GM10847 (cell line): ENCODE data around the gene FAAP100.

Experiments
- POLR2A ChIP-seq: IDR thresholded peaks from 2 replicates; pipeline ENCODE4 v1.6.1; 2011; ENCODE audit not compliant: insufficient read length; ENCODE audit errors: extremely low read depth

The FAAP100 gene

DNA sequence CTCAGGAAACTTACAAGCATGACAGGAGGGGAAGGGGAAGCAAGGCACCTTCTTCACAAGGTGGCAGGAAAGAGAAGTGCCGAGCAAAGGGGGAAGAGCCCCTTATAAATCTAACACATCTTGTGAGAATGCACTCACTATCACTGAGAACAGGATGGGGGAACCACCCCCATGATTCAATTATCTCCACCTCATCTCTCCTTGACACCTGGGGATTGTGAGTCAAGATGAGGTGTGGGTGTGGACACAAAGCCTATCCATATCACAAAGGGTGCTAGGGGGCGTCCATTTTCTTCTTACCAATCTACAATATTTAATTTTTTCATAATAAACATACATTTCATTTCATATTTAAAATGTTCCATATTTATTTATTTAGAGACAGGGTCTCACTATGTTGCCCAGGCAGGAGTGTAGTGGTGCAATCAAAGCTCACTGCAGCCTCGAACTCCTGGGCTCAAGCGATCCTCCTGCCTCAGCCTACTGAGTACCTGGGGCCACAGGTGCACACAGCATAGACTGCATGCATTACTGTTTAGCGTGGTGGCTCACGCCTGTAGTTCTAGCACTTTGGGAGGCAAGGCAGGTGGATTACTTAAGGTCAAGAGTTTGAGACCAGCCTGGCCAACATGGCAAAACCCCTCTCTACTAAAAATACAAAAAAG is 26.5 kb upstream of the FAAP100 start:
- TF ChIP-seq POLR2A: no peak

DNA sequence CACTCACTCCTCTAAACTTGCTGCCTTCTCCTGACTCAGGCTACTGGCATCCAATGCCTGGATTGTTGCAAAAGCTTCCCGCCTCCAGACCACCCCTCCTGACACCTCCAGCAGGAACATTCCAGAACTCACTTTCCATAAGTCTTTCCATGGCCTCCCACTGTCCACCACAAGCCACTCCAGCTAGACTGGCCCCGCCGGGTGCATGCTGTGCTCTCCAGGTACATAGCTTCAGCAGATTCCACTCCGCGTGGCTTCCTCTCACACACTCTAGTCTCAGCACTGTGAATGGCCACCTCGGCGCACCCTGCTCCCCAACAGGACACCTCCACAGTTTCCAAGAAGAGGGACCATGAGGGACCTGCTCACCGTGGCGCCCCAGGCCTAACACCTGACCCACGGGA is 25.9 kb upstream of the FAAP100 start:
- TF ChIP-seq POLR2A: no peak

DNA sequence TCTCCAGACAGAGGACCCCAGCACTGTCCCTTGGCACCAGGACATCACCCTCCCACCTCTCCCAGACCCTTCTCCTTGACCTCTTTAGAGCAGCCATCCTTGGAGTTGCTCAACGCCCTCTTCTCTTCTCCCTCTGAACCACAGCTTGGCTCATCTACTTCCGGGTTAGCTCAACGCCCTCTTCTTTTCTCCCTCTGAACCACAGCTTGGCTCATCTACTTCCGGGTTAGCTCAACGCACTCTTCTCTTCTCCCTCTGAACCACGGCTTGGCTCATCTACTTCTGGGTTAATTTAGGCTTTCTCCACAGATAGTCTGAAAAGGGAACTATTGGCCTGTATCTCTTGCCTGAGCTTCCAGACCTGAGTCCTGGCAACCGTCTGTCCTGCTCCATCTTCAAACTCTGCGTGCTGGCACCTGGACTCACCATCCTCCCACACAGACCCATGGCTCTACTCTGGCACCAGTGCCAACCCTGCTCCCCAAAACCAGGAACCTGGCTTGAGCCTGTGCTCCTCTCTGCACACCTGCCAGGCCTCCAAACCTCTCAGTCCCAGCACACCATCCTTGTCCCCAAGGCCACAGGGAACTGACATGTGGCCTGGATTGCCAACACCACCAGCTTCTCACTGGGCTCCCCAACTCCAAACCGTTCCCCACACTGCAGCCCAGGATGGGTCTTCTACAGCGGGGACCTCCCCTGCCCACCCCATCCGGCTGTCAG is 25.3 kb upstream of the FAAP100 start:
- TF ChIP-seq POLR2A: no peak

DNA sequence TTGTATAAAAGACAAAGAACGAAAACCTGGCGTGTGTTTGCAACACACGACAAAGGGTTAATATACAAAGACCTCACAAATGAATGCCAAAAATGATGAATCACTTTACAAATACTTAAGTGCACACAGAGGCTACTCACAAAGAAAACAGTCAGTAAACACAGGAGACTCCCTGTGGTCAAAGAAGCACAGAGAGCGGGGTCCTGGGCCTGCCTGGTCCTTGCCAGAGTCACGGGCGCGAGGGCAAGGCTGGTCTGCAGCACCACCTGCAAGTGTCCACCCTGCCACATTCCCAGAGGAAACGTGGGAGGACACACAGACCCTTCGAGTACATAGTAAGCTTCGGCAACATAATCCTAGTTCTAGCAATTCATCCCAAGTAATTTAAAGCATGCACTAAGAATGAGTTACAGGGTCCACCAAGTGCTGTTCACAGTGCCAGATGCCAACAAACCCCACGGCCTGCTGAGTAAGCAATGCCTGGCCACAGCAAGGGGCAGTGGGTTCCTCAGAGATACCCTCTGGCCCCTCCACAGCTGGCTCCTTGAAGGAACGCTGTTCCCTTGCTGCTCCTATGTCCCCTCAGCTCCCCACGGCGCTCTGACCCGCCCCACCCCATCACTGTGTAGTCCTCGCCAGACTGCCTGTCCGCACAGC is 24.6 kb upstream of the FAAP100 start:
- TF ChIP-seq POLR2A: no peak

DNA sequence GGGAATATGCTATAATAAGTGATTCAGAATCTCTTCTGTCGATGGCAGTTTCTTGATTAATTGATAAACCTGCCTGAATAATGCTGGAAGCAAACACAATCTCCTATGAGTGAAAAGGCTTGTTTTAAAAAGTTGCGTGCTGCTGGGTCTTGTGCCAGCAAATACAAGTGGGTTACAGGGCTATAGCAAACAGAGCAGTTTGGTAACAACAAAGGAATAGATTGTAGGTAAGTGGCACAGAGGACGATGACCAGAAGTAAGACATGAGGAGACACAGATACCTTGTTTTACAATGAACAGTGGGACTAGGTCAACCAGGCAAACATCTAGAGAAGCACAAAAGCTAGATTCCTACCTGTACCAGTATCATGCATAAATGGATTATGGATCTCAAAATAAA is 23.7 kb upstream of the FAAP100 start:
- TF ChIP-seq POLR2A: no peak

DNA sequence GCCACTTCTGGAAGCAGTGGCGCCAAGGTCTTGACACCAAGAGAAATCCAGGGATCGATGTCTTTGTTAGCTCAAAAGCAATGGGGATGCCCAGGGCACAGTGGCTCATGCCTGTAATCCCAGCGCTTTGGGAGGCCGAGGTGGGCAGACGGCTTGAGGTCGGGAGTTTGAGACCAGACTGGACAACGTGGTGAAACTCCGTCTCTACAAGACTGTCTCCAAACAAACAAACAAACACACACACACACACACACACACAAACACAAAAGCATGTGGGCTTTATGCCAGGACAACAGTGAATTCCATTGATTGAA is 22.4 kb upstream of the FAAP100 start:
- TF ChIP-seq POLR2A: no peak

DNA sequence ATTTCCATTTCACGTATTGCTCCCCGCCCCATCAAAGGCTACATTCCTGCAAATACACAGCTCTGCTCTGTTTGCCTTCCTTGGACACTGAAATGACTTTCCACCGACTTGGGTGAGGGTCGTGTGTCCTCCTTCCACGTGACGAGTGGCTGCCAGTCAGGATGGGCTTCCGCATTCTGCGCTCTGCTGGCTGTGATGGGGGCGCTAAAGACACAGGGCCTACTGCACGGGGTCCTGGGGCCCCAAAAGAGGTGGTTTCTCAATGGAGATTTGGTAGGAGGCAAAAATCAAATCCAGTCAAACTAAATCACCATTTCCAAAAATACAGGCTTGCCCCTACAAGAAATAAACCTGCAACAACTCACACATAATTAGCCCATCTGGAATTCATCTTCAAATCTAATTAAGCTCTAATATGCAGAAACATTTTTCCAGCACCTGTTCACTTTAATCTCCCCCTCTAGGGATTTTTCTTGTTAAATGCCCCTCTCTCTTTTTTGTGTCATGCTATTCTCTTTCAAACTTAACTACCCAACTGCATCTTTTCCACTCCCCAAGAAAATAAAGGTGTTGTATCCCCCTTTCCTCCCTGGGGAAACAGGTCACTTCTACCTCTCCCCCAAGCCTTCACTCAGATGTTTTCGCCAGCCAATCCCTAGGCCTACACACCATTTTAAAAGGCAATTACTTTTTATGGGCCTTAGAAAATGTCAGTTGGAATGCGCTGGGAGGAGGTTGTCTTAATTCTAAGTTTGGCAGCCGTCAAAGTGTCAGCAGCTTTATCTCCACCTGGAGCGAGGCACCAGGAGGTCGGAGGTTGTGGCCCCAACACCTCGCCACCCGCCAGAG is 21.9 kb upstream of the FAAP100 start:
- TF ChIP-seq POLR2A: no peak

DNA sequence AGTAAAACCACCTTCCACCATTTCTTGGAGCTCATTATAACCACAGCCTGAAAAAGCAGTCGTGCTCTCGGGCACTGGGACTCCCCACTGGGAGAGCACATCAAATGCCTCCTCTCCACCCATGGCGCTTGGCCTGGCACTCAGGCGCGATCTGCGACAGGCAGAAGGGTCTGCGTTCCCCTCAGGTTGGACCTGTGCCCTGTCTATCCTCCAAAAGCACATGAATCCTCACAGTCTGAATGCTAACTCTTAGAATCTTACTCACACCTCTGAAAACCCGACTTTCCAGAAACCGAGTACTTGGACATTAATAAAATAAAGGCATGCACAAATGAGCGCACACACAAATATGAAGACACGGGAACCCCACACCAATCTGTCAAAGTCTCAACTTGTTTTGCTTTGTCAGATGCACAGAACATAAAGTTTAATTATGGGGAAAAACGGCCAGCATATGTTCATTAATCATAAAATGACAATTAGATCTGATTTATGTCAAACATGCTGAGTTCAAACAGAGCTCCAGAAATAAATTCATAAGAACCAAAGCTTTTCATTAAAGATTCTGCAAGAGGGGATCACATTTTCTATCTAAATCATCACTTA is 20.5 kb upstream of the FAAP100 start:
- no peak for TF ChIP-seq POLR2A

DNA sequence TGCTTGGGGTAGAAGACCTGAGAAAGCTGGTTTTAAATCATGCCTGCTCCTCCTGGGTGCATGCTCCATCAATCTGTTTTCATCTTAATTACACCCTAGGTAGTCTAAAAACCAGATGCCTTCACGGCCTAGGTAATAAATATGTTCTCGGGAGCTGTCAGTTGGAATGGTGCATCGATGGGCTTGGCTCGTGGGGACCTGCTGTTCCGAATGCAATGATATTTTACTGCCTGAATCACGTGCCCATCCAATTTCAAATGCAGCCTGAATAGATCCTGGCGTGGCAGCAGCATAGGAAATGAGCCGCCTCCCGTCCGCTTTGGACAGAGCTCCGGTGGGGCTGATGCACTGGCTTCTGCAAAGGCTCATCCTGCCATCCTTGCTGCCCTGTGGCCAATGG is 18.8 kb upstream of the FAAP100 start:
- no peak for TF ChIP-seq POLR2A

DNA sequence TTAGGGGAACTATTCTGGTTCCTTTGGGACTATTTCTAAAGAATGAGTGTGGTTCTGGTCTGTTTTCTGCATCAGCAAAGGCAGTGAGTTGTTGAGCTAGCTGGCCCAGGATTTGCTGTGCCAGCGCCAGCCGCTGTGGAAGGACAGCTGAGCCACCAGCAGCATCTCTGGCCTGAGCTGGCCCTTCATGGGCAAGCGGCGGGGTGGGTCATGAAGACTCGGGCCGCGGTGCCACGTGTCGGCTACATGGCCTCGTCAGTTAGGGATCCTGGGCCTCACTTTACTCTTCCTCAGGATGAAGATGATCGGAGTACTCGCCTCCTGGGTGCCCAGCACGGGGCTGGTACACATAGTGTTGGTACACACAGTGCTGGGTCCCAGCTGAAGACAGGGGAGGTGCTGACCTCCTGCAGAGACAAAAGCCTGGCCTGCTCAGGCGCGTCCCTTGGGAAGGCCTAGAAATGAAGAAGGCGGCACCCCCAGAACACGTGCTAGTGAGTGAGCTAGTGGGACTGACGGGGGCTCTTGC is 17.9 kb upstream of the FAAP100 start:
- no peak for TF ChIP-seq POLR2A

DNA sequence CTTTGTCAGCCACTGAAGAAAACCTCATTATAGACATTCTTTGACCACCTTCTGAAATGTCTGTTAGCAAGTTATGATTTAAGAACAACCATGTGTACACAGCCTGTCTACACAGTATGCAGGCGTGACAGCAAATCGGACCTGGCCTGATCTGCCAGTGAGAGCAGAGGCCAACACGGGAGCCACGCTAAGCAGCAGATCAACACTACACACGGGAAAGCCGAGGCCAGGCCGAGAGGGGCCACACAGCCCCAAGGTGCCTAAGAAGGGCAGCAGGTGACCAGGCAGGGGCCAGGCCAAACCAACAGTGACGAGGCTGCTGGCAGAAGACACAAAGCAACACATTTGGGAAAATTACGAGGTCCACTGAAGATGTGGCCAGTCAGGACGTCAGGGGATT is 16.3 kb upstream of the FAAP100 start:
- no peak for TF ChIP-seq POLR2A

DNA sequence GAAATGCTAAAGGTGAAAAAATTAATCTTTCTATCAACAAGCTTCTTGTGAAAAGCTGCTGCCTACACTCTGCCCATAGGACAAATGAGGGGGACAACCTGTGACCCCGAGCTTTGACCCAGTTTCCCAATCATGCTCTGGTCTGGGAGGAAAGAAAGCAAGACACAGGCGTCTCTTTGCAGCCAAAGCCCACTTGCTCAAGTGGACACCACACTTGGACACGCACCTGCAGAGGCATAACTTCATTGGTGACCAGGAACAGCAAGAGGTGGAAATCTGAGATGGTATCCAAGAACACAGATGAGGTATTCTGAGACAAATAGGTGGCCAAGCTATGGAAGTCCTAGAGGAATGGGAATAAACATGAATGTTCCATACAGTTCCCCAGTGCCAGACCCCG is 15.0 kb upstream of the FAAP100 start:
- no peak for TF ChIP-seq POLR2A

DNA sequence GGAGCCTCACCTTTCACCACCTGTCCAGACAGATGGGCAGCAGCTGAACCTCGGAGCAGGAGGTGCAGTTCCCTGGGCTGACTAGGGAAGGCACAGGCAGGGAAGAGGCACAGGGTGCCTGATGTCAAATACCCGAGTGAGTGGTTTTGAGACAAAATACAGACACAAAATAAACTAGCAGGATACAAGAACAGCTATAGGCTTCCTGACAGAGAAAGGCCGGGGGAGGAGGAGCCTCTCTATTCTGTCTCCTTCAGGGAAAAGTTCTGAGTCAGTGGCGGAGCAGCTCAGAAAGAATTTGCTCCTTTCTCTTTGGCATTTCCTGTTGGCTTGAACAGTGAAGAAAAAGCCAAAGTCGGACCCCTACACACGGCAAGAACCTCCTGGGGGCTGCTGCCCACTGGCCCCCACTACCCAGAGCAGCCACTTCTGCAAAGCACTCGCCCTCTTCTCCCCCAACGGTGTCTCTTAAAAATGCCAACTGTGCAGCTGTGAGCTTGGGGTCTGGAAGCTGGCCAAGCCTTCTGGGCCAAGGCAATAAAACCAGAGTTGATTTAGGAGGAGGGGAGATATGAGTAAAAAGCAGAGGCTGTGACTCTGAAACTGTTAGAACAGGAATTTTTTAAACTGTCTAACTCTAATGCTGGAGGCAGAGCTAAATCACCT is 14.4 kb upstream of the FAAP100 start:
- TF ChIP-seq POLR2A: no peak

DNA sequence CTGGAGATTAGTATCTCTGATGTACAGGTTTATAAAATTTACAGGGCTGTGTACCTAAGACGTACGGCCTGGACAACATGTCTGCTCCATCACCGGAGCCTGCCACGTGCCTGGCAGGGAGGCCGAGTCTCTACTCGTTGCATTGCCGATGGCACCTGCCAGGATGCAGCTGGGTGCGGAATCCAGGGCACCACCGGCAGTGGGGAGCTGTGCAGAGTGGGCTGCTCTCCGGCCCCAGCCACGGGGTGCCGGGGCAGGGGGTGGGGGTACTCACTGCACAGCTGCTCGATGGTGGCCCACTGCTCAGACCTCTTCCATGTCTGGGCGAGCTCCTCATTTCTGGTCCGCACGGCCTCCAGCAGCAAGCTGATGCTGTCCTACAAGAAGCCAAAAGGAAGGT is 13.1 kb upstream of the FAAP100 start:
- TF ChIP-seq POLR2A: no peak
